IPS-15b (cell line): ENCODE results near the gene TIMM17A.
A peak's percentile ranks its signal among the peaks of the same experiment; 100 is the strongest.
"Not testable (repeated sequence)": the region's sequence is repeated elsewhere in the genome, so short reads cannot be mapped to it uniquely, and the experiment has no call there.

Source experiments
- H3K27me3 ChIP-seq: one replicate; pipeline ENCODE4 v1.6.1; 2013; ENCODE audit warnings: low read length; ENCODE audit not compliant: control insufficient read depth, insufficient read depth
- H3K36me3 ChIP-seq: one replicate; pipeline ENCODE4 v1.6.1; 2013; ENCODE audit warnings: low read length; ENCODE audit not compliant: control insufficient read depth, insufficient read depth
- H3K4me1 ChIP-seq: one replicate; pipeline ENCODE4 v1.6.1; 2013; ENCODE audit warnings: mild to moderate bottlenecking, low read length; ENCODE audit not compliant: control insufficient read depth, insufficient read depth
- H3K4me3 ChIP-seq: one replicate; pipeline ENCODE4 v1.5.1; 2013; ENCODE audit warnings: low read depth, low read length
- H3K9ac ChIP-seq: one replicate; pipeline ENCODE4 v1.6.1; 2013; ENCODE audit warnings: low read depth, mild to moderate bottlenecking, low read length
- H3K9me3 ChIP-seq: one replicate; pipeline ENCODE4 v1.6.1; 2013; ENCODE audit warnings: mild to moderate bottlenecking, low read length; ENCODE audit not compliant: control insufficient read depth, insufficient read depth

The TIMM17A gene

GRCh38 chr1:201942129-201942495 lies 13.2 kb upstream of the TIMM17A start:
- peak overlapping the region; percentile 0 for H3K4me3 ChIP-seq
- peak overlapping the region; percentile 1 for H3K9ac ChIP-seq
- no peaks in the 10 kb centered on the region for H3K9me3 ChIP-seq
- peaks cover 12% of the 10 kb centered on the region for H3K27me3 ChIP-seq
- H3K36me3 ChIP-seq, result no peaks in the 10 kb centered on the region
- H3K4me1 ChIP-seq, result peaks cover 17% of the 10 kb centered on the region

- Histone ChIP-seq H3K4me3 (no peak overlapping the region), H3K9me3 (no peaks in the 10 kb centered on the region), H3K27me3 (peaks cover 24% of the 10 kb centered on the region), H3K4me1 (peaks cover 17% of the 10 kb centered on the region), H3K36me3 (no peaks in the 10 kb centered on the region), H3K9ac (no peak overlapping the region)
Measured at GRCh38 chr1:201944002-201944401, 11.3 kb upstream of the TIMM17A start.

DNA sequence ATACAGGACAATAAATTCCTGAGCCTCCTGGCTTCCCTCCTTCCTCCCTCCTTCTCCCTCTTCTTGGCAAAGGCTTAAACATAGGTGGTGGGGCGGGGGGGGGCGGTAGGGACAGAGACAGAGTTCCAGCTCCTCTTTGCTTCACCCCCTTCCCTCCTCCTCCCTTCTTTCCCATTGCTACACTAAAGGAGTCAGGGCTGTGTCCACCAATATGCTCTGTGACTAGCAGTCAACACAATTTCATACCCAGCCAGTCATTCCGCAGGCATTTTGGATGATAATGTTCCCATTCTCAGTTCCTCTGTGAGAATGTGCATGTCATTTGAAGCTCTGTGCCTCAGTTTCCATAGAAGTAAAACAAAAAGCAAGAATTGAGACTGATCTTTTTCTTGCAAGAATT lies 10.7 kb upstream of the TIMM17A start:
- peaks cover 17% of the 10 kb centered on the region for H3K4me1 ChIP-seq
- H3K27me3 ChIP-seq, result peaks cover 24% of the 10 kb centered on the region
- H3K9me3 ChIP-seq, result no peaks in the 10 kb centered on the region
- no peaks in the 10 kb centered on the region for H3K36me3 ChIP-seq
- H3K9ac ChIP-seq, result no peak overlapping the region
- H3K4me3 ChIP-seq, result no peak overlapping the region

DNA sequence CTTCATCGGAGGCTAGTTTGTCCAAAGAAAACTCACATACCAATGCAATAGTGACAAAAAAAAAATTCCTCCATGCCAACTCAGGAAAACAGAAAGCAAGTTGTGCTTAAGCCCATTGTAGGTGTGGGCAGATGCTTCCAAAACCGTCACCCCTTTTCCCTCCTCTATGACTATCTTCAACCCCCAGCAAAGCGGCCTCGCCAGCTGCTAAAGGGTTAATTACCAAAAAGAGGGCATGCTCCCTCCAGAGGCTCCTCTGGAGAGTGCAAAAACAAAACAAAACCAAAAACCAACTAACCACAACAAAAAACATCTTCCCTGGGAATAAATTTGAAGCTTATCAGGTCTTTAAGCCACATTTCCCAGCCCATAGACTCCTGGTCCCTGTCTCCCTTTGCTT lies 10.1 kb upstream of the TIMM17A start:
- H3K4me3 ChIP-seq, result peak overlapping the region; percentile 78
- H3K4me1 ChIP-seq, result peaks cover 17% of the 10 kb centered on the region
- no peak overlapping the region for H3K9ac ChIP-seq
- peaks cover 24% of the 10 kb centered on the region for H3K27me3 ChIP-seq
- H3K9me3 ChIP-seq, result no peaks in the 10 kb centered on the region
- no peaks in the 10 kb centered on the region for H3K36me3 ChIP-seq

- H3K9ac ChIP-seq, result no peak overlapping the region
- no peaks in the 10 kb centered on the region for H3K9me3 ChIP-seq
- peak overlapping the region; percentile 78 for H3K4me3 ChIP-seq
- peaks cover 17% of the 10 kb centered on the region for H3K4me1 ChIP-seq
- H3K27me3 ChIP-seq, result peaks cover 24% of the 10 kb centered on the region
- H3K36me3 ChIP-seq, result no peaks in the 10 kb centered on the region
Measured at GRCh38 chr1:201945863-201946223, 9.5 kb upstream of the TIMM17A start.

GRCh38 chr1:201946224-201946908 lies 8.9 kb upstream of the TIMM17A start, which contains the start of gene LMOD1:
Gene LMOD1 (minus strand): TSS chr1:201946548. CDS start chr1:201946340, 208 bp downstream.
- H3K4me3 ChIP-seq, result peak within 1 kb of the TSS; percentile 78
- no peaks in the 10 kb centered on the region for H3K36me3 ChIP-seq
- H3K9ac ChIP-seq, result no peak within 1 kb of the TSS
- H3K9me3 ChIP-seq, result no peaks in the 10 kb centered on the region
- peaks cover 24% of the 10 kb centered on the region for H3K27me3 ChIP-seq
- H3K4me1 ChIP-seq, result peaks cover 14% of the 10 kb centered on the region

GRCh38 chr1:201947697-201948008 lies 7.7 kb upstream of the TIMM17A start:
- no peak overlapping the region for H3K9ac ChIP-seq

GRCh38 chr1:201949491-201949890 lies 5.8 kb upstream of the TIMM17A start:
- peaks cover 24% of the 10 kb centered on the region for H3K27me3 ChIP-seq
- H3K36me3 ChIP-seq, result no peaks in the 10 kb centered on the region
- H3K4me1 ChIP-seq, result peaks cover 9% of the 10 kb centered on the region
- no peak overlapping the region for H3K4me3 ChIP-seq
- no peak overlapping the region for H3K9ac ChIP-seq
- no peaks in the 10 kb centered on the region for H3K9me3 ChIP-seq

More at GRCh38 chr1:201947697-201948008, 7.7 kb upstream of the TIMM17A start:
- Histone ChIP-seq H3K4me1 (peaks cover 9% of the 10 kb centered on the region), H3K4me3 (no peak overlapping the region), H3K36me3 (no peaks in the 10 kb centered on the region), H3K9me3 (no peaks in the 10 kb centered on the region), H3K27me3 (peaks cover 24% of the 10 kb centered on the region)

DNA sequence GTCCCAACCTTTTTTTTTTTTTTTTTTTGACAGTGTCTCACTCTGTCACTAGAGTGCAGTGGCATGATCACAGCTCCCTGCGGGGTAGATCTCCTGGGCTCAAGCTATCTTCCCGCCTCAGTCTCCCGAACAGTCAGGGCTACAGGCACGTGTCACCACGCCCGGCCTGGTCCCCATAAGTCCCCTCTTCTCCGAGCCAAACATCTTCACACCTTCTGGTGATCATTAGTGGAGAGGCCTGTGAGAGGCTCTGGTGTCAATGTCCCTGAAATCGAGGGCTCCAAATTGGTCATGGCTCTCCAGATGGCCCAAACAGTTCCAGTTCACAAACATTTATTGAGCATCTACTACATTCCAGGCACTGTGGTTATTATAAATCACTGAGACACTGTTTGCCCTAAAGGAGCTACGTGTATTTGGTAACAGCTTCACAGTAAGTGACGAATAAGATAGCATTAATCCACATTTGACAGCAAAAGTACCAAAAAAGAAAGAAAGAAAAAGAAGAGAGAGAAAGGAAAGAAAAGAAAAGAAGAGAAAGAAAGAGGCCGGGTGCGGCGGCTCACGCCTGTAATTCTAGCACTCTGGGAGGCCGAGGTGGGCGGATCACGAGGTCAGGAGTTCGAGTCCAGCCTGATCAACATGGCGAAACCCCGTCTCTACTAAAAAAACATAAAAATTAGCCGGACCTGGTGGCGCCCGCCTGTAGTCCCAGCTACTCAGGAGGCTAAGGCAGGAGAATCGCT lies 867 bp upstream of the TIMM17A start:
- Histone ChIP-seq H3K9me3 (no peaks in the 10 kb centered on the region), H3K4me3 (peak overlapping the region; percentile 98), H3K4me1 (peaks cover 4% of the 10 kb centered on the region), H3K9ac (peak overlapping the region; percentile 93), H3K36me3 (peaks cover 17% of the 10 kb centered on the region), H3K27me3 (no peaks in the 10 kb centered on the region)

GRCh38 chr1:201955729-201956143 lies 433 bp downstream of the TIMM17A start:
- Histone ChIP-seq H3K9me3 (no peaks in the 10 kb centered on the region), H3K27me3 (no peaks in the 10 kb centered on the region), H3K4me3 (peak overlapping the region; percentile 98), H3K36me3 (peaks cover 20% of the 10 kb centered on the region), H3K9ac (peak overlapping the region; percentile 93), H3K4me1 (peaks cover 4% of the 10 kb centered on the region)

DNA sequence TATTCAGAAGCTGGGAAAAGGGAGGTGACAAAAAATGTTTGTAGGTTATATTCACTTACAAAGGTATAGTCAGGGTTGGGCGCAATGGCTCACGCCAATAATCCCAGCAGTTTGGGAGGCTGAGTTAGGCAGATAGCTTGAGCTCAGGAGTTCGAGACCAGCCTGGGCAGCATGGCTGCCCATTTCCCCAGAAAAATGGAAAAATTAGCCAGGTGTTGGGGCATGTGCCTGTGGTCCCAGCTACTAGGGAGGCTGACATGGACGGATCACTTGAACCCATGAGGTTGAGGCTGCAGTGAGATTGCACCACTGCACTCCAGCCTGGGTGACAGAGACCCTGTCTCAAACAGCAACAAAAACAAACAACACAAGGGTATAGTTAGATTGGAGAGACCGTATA lies 3.0 kb downstream of the TIMM17A start:
- H3K4me3 ChIP-seq, result no peak overlapping the region
- H3K36me3 ChIP-seq, result peaks cover 39% of the 10 kb centered on the region
- H3K27me3 ChIP-seq, result no peaks in the 10 kb centered on the region
- H3K9ac ChIP-seq, result no peak overlapping the region
- H3K9me3 ChIP-seq, result no peaks in the 10 kb centered on the region
- H3K4me1 ChIP-seq, result peaks cover 4% of the 10 kb centered on the region

DNA sequence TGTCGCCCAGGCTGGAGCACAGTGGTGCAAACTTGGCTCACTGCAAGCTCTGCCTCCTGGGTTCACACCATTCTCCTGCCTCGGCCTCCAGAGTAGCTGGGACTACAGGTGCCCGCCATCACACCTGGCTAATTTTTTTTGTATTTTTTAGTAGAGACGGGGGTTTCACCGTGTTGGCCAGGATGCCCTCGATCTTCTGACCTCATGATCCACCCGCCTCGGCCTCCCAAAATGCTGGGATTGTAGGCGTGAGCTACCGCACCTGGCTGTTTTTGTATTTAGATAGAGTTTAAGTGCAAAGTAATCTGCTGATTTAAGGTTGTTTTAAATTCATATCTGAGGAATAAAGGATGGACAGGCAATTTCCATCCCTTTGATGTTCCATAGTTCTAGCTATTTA lies 7.1 kb downstream of the TIMM17A start:
- H3K4me1 ChIP-seq, H3K27me3 ChIP-seq, H3K4me3 ChIP-seq, H3K9ac ChIP-seq, H3K9me3 ChIP-seq: not testable (repeated sequence)
- H3K36me3 ChIP-seq, result peaks cover 49% of the 10 kb centered on the region
